Activated CD4-positive, CD25-positive, alpha-beta regulatory T cell treated with anti-CD3 and anti-CD28 coated beads, Interleukin-2, amount 50 U/mL, for 24 hours (primary cell): ENCODE data around the gene COL5A2.

Experiments
- ATAC-seq, 2 donors: fragments of 150-1000 bp; cut with Tn5 transposase; one replicate each; pipeline ENCODE4 v1.10.0; 2021; ENCODE audit warnings: mild to moderate bottlenecking in 1 of 2, moderate library complexity in 1 of 2

COL5A2 gene

GRCh38 chr2:189179570-189179950, at the start of gene COL5A2:
TSS of gene COL5A2 (minus strand) at chr2:189179761. CDS start at chr2:189179604, 157 bp downstream.
- no peak for ATAC-seq

GRCh38 chr2:189226017-189226416, 46.5 kb upstream of the COL5A2 start:
- ATAC-seq: no peak

GRCh38 chr2:189225032-189225431, 45.5 kb upstream of the COL5A2 start:
- no peak for ATAC-seq

GRCh38 chr2:189222468-189223105, 43.0 kb upstream of the COL5A2 start:
- ATAC-seq: no peak

GRCh38 chr2:189221811-189222467, 42.4 kb upstream of the COL5A2 start:
- no peak for ATAC-seq

- no peak for ATAC-seq
Observed at GRCh38 chr2:189218236-189218635, 38.7 kb upstream of the COL5A2 start.

- no peak for ATAC-seq
Observed at GRCh38 chr2:189217541-189217940, 38.0 kb upstream of the COL5A2 start.

GRCh38 chr2:189217051-189217450, 37.5 kb upstream of the COL5A2 start:
- no peak for ATAC-seq

GRCh38 chr2:189214484-189214883, 34.9 kb upstream of the COL5A2 start:
- ATAC-seq: no peak

GRCh38 chr2:189213250-189213649, 33.7 kb upstream of the COL5A2 start:
- ATAC-seq: no peak

- ATAC-seq: peak; percentile 35 to 70
Observed at GRCh38 chr2:189210250-189211087, 30.9 kb upstream of the COL5A2 start.

- ATAC-seq: no peak
Observed at GRCh38 chr2:189208254-189208653, 28.7 kb upstream of the COL5A2 start.

GRCh38 chr2:189204322-189204941, 24.9 kb upstream of the COL5A2 start:
- peak; percentile 65 for ATAC-seq

- no peak for ATAC-seq
Observed at GRCh38 chr2:189203177-189203799, 23.7 kb upstream of the COL5A2 start.

GRCh38 chr2:189199797-189200196, 20.2 kb upstream of the COL5A2 start:
- no peak for ATAC-seq

- no peak for ATAC-seq
Observed at GRCh38 chr2:189192766-189193165, 13.2 kb upstream of the COL5A2 start.

GRCh38 chr2:189191766-189192165, 12.2 kb upstream of the COL5A2 start:
- ATAC-seq: no peak

- ATAC-seq: no peak
Observed at GRCh38 chr2:189190685-189191084, 11.1 kb upstream of the COL5A2 start.

GRCh38 chr2:189188115-189188805, 8.7 kb upstream of the COL5A2 start:
- no peak for ATAC-seq

- no peak for ATAC-seq
Observed at GRCh38 chr2:189183170-189183569, 3.6 kb upstream of the COL5A2 start.

- ATAC-seq: no peak
Observed at GRCh38 chr2:189181706-189182105, 2.1 kb upstream of the COL5A2 start.
